ENCODE measurements around the gene ZNF584.

- no peak for TF ChIP-seq CTCF (IDR thresholded peaks at IDR 0.05)
- no peak for TF ChIP-seq EZH2 (IDR thresholded peaks at IDR 0.05)
Measured at GRCh38 chr19:58407658-58408151, 744 bp upstream of the ZNF584 start.
